Liver (tissue), 9 donors: ENCODE data around the gene PEX7. TPM values are rescaled to one million over a fixed set of nuclear protein-coding genes. Genes with fewer than 3 reads are reported as not detected.

Experiments
- DNase-seq: peaks from one replicate; pipeline ENCODE4 v3.0.0-alpha.2; 2017; ENCODE audit warnings: low spot score
- H3K27ac ChIP-seq, 2 donors: one replicate each; pipeline ENCODE4 v1.7.0; 2013; ENCODE audit warnings: inconsistent platforms in 2 of 2, low read length in 2 of 2, control low read depth in 1 of 2, low read depth in 1 of 2, mild to moderate bottlenecking in 1 of 2
- H3K27me3 ChIP-seq, 4 donors: one replicate each; pipeline versions ENCODE4 v1.6.1 to v1.7.0; 2013; ENCODE audit warnings: low read length in 3 of 4, inconsistent platforms in 1 of 4, mild to moderate bottlenecking in 1 of 4, moderate library complexity in 1 of 4; ENCODE audit not compliant: control insufficient read depth in 4 of 4, insufficient read depth in 4 of 4
- H3K36me3 ChIP-seq, 4 donors: one replicate each; pipeline versions ENCODE4 v1.6.1 to v1.7.0; 2013; ENCODE audit warnings: low read length in 3 of 4, mild to moderate bottlenecking in 3 of 4, low read depth in 1 of 4, moderate library complexity in 1 of 4; ENCODE audit not compliant: control insufficient read depth in 4 of 4, insufficient read depth in 3 of 4
- H3K4me1 ChIP-seq, 4 donors: one replicate each; pipeline versions ENCODE4 v1.6.1 to v1.7.0; 2013; ENCODE audit warnings: low read length in 3 of 4, mild to moderate bottlenecking in 3 of 4, moderate library complexity in 1 of 4; ENCODE audit not compliant: control insufficient read depth in 4 of 4, insufficient read depth in 4 of 4
- H3K4me3 ChIP-seq, 3 donors: one replicate each; pipeline versions ENCODE4 v1.6.1 to v1.7.0; 2013; ENCODE audit warnings: low read length in 3 of 3, control low read depth in 1 of 3, low read depth in 1 of 3, mild to moderate bottlenecking in 1 of 3
- H3K9ac ChIP-seq, 2 donors: one replicate each; pipeline ENCODE4 v1.7.0; 2013; ENCODE audit warnings: low read length in 2 of 2, mild to moderate bottlenecking in 2 of 2, moderate library complexity in 2 of 2, control low read depth in 1 of 2, low read depth in 1 of 2
- H3K9me3 ChIP-seq, 4 donors: one replicate each; pipeline versions ENCODE4 v1.6.1 to v1.7.0; 2013; ENCODE audit warnings: low read length in 3 of 4; ENCODE audit not compliant: control insufficient read depth in 4 of 4
- ATF3 ChIP-seq: IDR thresholded peaks from 2 replicates; pipeline ENCODE4 v1.6.1; 2016; ENCODE audit warnings: antibody characterized with exemption
- CTCF ChIP-seq: fragments of 150-350 bp; IDR thresholded peaks from 2 replicates; pipeline ENCODE4 v1.5.1; 2017; ENCODE audit warnings: improper control_type of control experiment, low read depth, low read length; ENCODE audit not compliant: missing input control
- EGR1 ChIP-seq, 2 donors: IDR thresholded peaks; 2 replicates each; pipeline ENCODE4 v1.6.1; 2016 to 2018; ENCODE audit warnings: antibody characterized with exemption in 2 of 2, low read depth in 2 of 2
- FOXA1 ChIP-seq: IDR thresholded peaks from 2 replicates; pipeline ENCODE4 v1.6.1; 2016; ENCODE audit warnings: antibody characterized with exemption
- FOXA2 ChIP-seq: IDR thresholded peaks from 2 replicates; pipeline ENCODE4 v1.6.1; 2016; ENCODE audit warnings: antibody characterized with exemption
- GABPA ChIP-seq, 2 donors: IDR thresholded peaks in 1 of 2; conservative IDR thresholded peaks in 1 of 2; 2 replicates each; pipeline ENCODE4 v1.6.1; 2016; ENCODE audit warnings: antibody characterized with exemption in 2 of 2, mild to moderate bottlenecking in 1 of 2, moderate library complexity in 1 of 2
- HNF4A ChIP-seq, 2 donors: conservative IDR thresholded peaks; 2 replicates each; pipeline ENCODE4 v1.6.1; 2016; ENCODE audit warnings: antibody characterized with exemption in 2 of 2, mild to moderate bottlenecking in 2 of 2
- HNF4G ChIP-seq: IDR thresholded peaks from 2 replicates; pipeline ENCODE4 v1.6.1; 2016; ENCODE audit warnings: antibody characterized with exemption
- JUND ChIP-seq, 2 donors: IDR thresholded peaks; 2 replicates each; pipeline ENCODE4 v1.6.1; 2016; ENCODE audit warnings: antibody characterized with exemption in 2 of 2
- MAX ChIP-seq: IDR thresholded peaks from 2 replicates; pipeline ENCODE4 v1.6.1; 2016; ENCODE audit warnings: antibody characterized with exemption
- NR2F2 ChIP-seq: IDR thresholded peaks from 2 replicates; pipeline ENCODE4 v1.6.1; 2016; ENCODE audit warnings: antibody characterized with exemption
- REST ChIP-seq: IDR thresholded peaks from 2 replicates; pipeline ENCODE4 v1.6.1; 2016; ENCODE audit warnings: antibody characterized with exemption, mild to moderate bottlenecking
- RXRA ChIP-seq, 2 donors: IDR thresholded peaks; 2 replicates each; pipeline ENCODE4 v1.6.1; 2017 to 2018; ENCODE audit warnings: antibody characterized with exemption in 2 of 2, mild to moderate bottlenecking in 1 of 2
- SP1 ChIP-seq: IDR thresholded peaks from 2 replicates; pipeline ENCODE4 v1.6.1; 2018; ENCODE audit warnings: antibody characterized with exemption, mild to moderate bottlenecking
- TAF1 ChIP-seq: conservative IDR thresholded peaks from 2 replicates; pipeline ENCODE4 v1.6.1; 2016; ENCODE audit warnings: antibody characterized with exemption, mild to moderate bottlenecking
- YY1 ChIP-seq: IDR thresholded peaks from 2 replicates; pipeline ENCODE4 v1.6.1; 2016; ENCODE audit warnings: antibody characterized with exemption, mild to moderate bottlenecking
- ZBTB33 ChIP-seq: IDR thresholded peaks from 2 replicates; pipeline ENCODE4 v1.6.1; 2016; ENCODE audit warnings: antibody characterized with exemption
- WGBS: extraction: QIAGEN DNeasy Blood & Tissue Kit; methylation state at CpG from one replicate; pipeline ENCODE4 v1.1.7; 2013; 5-methylcytosine and 5-hydroxymethylcytosine counted together
- polyA plus RNA-seq, 2 donors: library from polyadenylated mRNA; stranded (reverse) in 1 of 2; unstranded in 1 of 2; fragments of 200-250 nt in 1 of 2; fragments of >200 nt in 1 of 2; fragmentation: Nextera tagmentation in 1 of 2; extraction: Ambion mirVana in 1 of 2; gene quantifications; one replicate each; pipeline versions ENCODE4 v1.2.1 to v1.2.3, GENCODE V29; 2013 to 2015
- total RNA-seq, 2 donors: library from RNA; depleted of rRNA; stranded (reverse); fragments of >200 nt; gene quantifications; one replicate each; pipeline ENCODE4 v1.2.3, GENCODE V29; 2014
- donor health status: healthy.
- donor health status: healthy.
- donor health status: healthy.
- donor health status: healthy.
- donor health status: healthy.

PEX7 gene
- total and polyA plus RNA-seq, 4 donors = 5.2 to 7.5 (median 6.2) TPM

- no peak overlapping the region for H3K9ac ChIP-seq
- H3K4me1 ChIP-seq = no peaks in the 10 kb centered on the region
- H3K9me3 ChIP-seq = no peaks in the 10 kb centered on the region
- no peaks in the 10 kb centered on the region for H3K27me3 ChIP-seq
- TF ChIP-seq REST = no peak
- no peak for TF ChIP-seq YY1
- no peak for TF ChIP-seq CTCF
- no peak for TF ChIP-seq FOXA1
- no peak for TF ChIP-seq JUND (IDR thresholded peaks at IDR 0.05)
- no peak for TF ChIP-seq HNF4G
- no peak for TF ChIP-seq RXRA (IDR thresholded peaks at IDR 0.05)
- no peak for TF ChIP-seq NR2F2
- no peak for TF ChIP-seq FOXA2
- TF ChIP-seq ATF3 = no peak
- TF ChIP-seq HNF4A (conservative IDR thresholded peaks at IDR 0.05) = no peak
- no peak for TF ChIP-seq ZBTB33
- TF ChIP-seq SP1 = no peak
- TF ChIP-seq TAF1 = no peak
- no peak for TF ChIP-seq GABPA (IDR thresholded peaks at IDR 0.05 in 1 of 2, conservative IDR thresholded peaks at IDR 0.05 in 1 of 2)
- no peak for TF ChIP-seq MAX
- TF ChIP-seq EGR1 (IDR thresholded peaks at IDR 0.05; ENCODE audit: low read depth in 2 of 2) = no peak
- WGBS = 95% methylated on average over 4 of the region's 4 CpGs
- H3K27ac ChIP-seq = no peak overlapping the region
- peaks cover 0 to 2% (median 0%) of the 10 kb centered on the region in 4 donors for H3K36me3 ChIP-seq
- DNase-seq = no peak
- no peak overlapping the region for H3K4me3 ChIP-seq
Measured at GRCh38 chr6:136864676-136865075, 42.3 kb downstream of the PEX7 start.
